B cell (primary cell): ENCODE results near the gene FBLN5. TPM values are rescaled to one million over a fixed set of nuclear protein-coding genes. Genes with fewer than 3 reads are reported as not detected.

Source experiments
- ATAC-seq: fragments of 200-7000 bp; cut with Tn5 transposase; one replicate; pipeline ENCODE4 v1.10.0; 2021; ENCODE audit warnings: low read depth, mild to moderate bottlenecking, moderate number of reproducible peaks, moderate library complexity
- CTCF ChIA-PET: fragments of 350-600 bp; sonication (Branson Sonifier 250); formaldehyde crosslinking; loops from one replicate; lab custom pipeline; 2021; ENCODE audit warnings: antibody characterized with exemption, inconsistent platforms; lab: Charles Lee
- POLR2A ChIA-PET: fragments of 350-600 bp; sonication (Branson Sonifier 250); formaldehyde crosslinking; loops from one replicate; lab custom pipeline; 2021; ENCODE audit warnings: antibody characterized with exemption; lab: Charles Lee
- DNase-seq: peaks from one replicate; pipeline ENCODE4 v3.0.0; 2013
- H2AFZ ChIP-seq: 2 replicates; pipeline ENCODE4 v1.6.1; 2012; ENCODE audit warnings: mild to moderate bottlenecking, low read depth, low read length; ENCODE audit not compliant: insufficient read depth, poor library complexity, severe bottlenecking
- H3K27ac ChIP-seq, 2 donors: 1 replicate in 1 of 2; 2 replicates in 1 of 2; pipeline ENCODE4 v1.5.1; 2012 to 2013; ENCODE audit warnings: low read length in 2 of 2, mild to moderate bottlenecking in 2 of 2, moderate library complexity in 1 of 2
- H3K27me3 ChIP-seq, 4 experiments: fragments of 200-600 bp in 1 of 4; sonication (generic) in 1 of 4; replicated peaks in 1 of 4; 1 replicate in 2 of 4; 2 replicates in 2 of 4; pipeline versions ENCODE4 v1.6.1 to v1.7.0; 2013 to 2016; ENCODE audit warnings: low read length in 3 of 4, mild to moderate bottlenecking in 2 of 4, mixed read lengths in 1 of 4, moderate library complexity in 1 of 4; ENCODE audit not compliant: insufficient read depth in 4 of 4, control insufficient read depth in 3 of 4; ENCODE audit errors: control extremely low read depth in 1 of 4
- H3K36me3 ChIP-seq, 2 experiments: replicated peaks in 1 of 2; 1 replicate in 1 of 2; 2 replicates in 1 of 2; pipeline versions ENCODE4 v1.6.1 to v1.7.1; 2013; ENCODE audit warnings: low read length in 1 of 2; ENCODE audit not compliant: insufficient read depth in 2 of 2, control insufficient read depth in 1 of 2; ENCODE audit errors: control extremely low read depth in 1 of 2, extremely low read depth in 1 of 2
- H3K4me1 ChIP-seq, 2 donors: fragments of 200-600 bp in 1 of 2; sonication (generic) in 1 of 2; 1 replicate in 1 of 2; 2 replicates in 1 of 2; pipeline versions ENCODE4 v1.5.1 to v1.6.1; 2013 to 2017; ENCODE audit warnings: low read length in 2 of 2; ENCODE audit not compliant: control insufficient read depth in 2 of 2, insufficient read depth in 2 of 2
- H3K4me2 ChIP-seq: replicated peaks from 2 replicates; pipeline ENCODE3; 2012; ENCODE audit warnings: mild to moderate bottlenecking, low read depth, low read length; ENCODE audit not compliant: poor library complexity, severe bottlenecking
- H3K4me3 ChIP-seq, 5 experiments: fragments of 200-600 bp in 1 of 5; sonication (generic) in 1 of 5; 1 replicate in 3 of 5; 2 replicates in 2 of 5; pipeline versions ENCODE4 v1.5.1 to v1.7.0; 2011 to 2016; ENCODE audit warnings: low read length in 4 of 5, mild to moderate bottlenecking in 4 of 5, low read depth in 2 of 5, control low read depth in 1 of 5, moderate library complexity in 1 of 5; ENCODE audit not compliant: insufficient read depth in 1 of 5; ENCODE audit errors: control extremely low read depth in 1 of 5, extremely low read depth in 1 of 5
- H3K79me2 ChIP-seq: fragments of 200-600 bp; sonication (generic); one replicate; pipeline ENCODE4 v1.6.0; 2016; ENCODE audit warnings: low read length; ENCODE audit not compliant: control insufficient read depth, insufficient read depth
- H3K9ac ChIP-seq: fragments of 200-600 bp; sonication (generic); 2 replicates; pipeline ENCODE4 v1.6.1; 2017; ENCODE audit warnings: mild to moderate bottlenecking, low read length, moderate library complexity
- H3K9me3 ChIP-seq, 3 donors: one replicate each; pipeline versions ENCODE4 v1.6.1 to v1.7.1; 2013; ENCODE audit warnings: low read length in 2 of 3; ENCODE audit not compliant: control insufficient read depth in 2 of 3, insufficient read depth in 1 of 3; ENCODE audit errors: control extremely low read depth in 1 of 3
- H4K20me1 ChIP-seq: 2 replicates; pipeline ENCODE4 v1.6.0; 2012; ENCODE audit warnings: mild to moderate bottlenecking, low read length; ENCODE audit not compliant: insufficient read depth, control insufficient read depth, poor library complexity, severe bottlenecking
- H3K27ac Mint-ChIP-seq: one replicate; pipeline ENCODE4 v1.8.0; 2021; ENCODE audit warnings: mixed read lengths
- H3K27me3 Mint-ChIP-seq: one replicate; pipeline ENCODE4 v1.8.0; 2021; ENCODE audit warnings: mixed read lengths
- H3K4me1 Mint-ChIP-seq: one replicate; pipeline ENCODE4 v1.8.0; 2021; ENCODE audit warnings: mixed read lengths
- H3K4me3 Mint-ChIP-seq: one replicate; pipeline ENCODE4 v1.8.0; 2021; ENCODE audit warnings: mixed read lengths
- H3K9me3 Mint-ChIP-seq: one replicate; pipeline ENCODE4 v1.8.0; 2022; ENCODE audit warnings: mixed read lengths; ENCODE audit not compliant: insufficient read depth
- CTCF ChIP-seq: fragments of 200-600 bp; IDR thresholded peaks from one replicate; pipeline ENCODE4 v1.8.0; 2022; ENCODE audit warnings: antibody characterized with exemption, mild to moderate bottlenecking
- EZH2 ChIP-seq: IDR thresholded peaks from 2 replicates; pipeline ENCODE4 v1.6.1; 2012; ENCODE audit warnings: borderline replicate concordance, low read depth, mild to moderate bottlenecking, moderate library complexity, low read length; ENCODE audit not compliant: insufficient read depth, poor library complexity, severe bottlenecking
- WGBS: methylation state at CpG from one replicate; pipeline ENCODE4 v1.1.5; 2013; ENCODE audit warnings: missing lambda C conversion rate; ENCODE audit not compliant: insufficient coverage; 5-methylcytosine and 5-hydroxymethylcytosine counted together
- intact Hi-C: fragments of 100-400 bp; cut with micrococcal nuclease; formaldehyde crosslinking; loops from one replicate; pipeline ENCODE4 v1.10.0; 2022
- polyA plus RNA-seq: library from polyadenylated mRNA; depleted of rRNA; stranded (reverse); fragments of >200 nt; gene quantifications from 2 replicates; pipeline ENCODE4 v1.2.3, GENCODE V29; 2012
- total RNA-seq, 2 donors: library from RNA; stranded (reverse); fragments of 120-200 nt in 1 of 2; gene quantifications; 1 replicate in 1 of 2; 2 replicates in 1 of 2; pipeline versions ENCODE4 v1.2.3 to v1.2.4, GENCODE V29; 2013 to 2022

The FBLN5 gene
- total and polyA plus RNA-seq, 2 donors (not counting 1 experiment from before 2014, with no cell fraction given) = 0.31 to 0.37 TPM

- H3K27ac ChIP-seq = no peak overlapping the region
- H3K4me1 ChIP-seq = no peaks in the 10 kb centered on the region
- H4K20me1 ChIP-seq = no peaks in the 10 kb centered on the region
- Mint-ChIP-seq H3K4me3 (no peak overlapping the region), H3K9me3 (no peaks in the 10 kb centered on the region), H3K27me3 (peaks cover 34% of the 10 kb centered on the region), H3K27ac (no peak overlapping the region), H3K4me1 (peaks cover under 1% of the 10 kb centered on the region)
- no peak overlapping the region for H3K9ac ChIP-seq
- ATAC-seq = no peak
- DNase-seq = no peak
- H3K9me3 ChIP-seq = peaks cover 0 to 7% (median 0%) of the 10 kb centered on the region in 3 donors
- H3K4me3 ChIP-seq = no peak overlapping the region
- H3K27me3 ChIP-seq = peaks cover 0 to 5% (median 0%) of the 10 kb centered on the region in 4 experiments
- TF ChIP-seq CTCF (no peak), EZH2 (no peak)
- 92% methylated on average over 6 of the region's 9 CpGs for WGBS
- no peak overlapping the region for H2AFZ ChIP-seq
- H3K4me2 ChIP-seq = no peak overlapping the region
- ChIA-PET POLR2A (no interaction called here), CTCF (interaction anchor here (0.9 kb wide), 1 partner anchor 776 kb away, joined by 3 read pairs; no protein-coding TSS in a partner anchor)
- H3K79me2 ChIP-seq = no peaks in the 10 kb centered on the region
- H3K36me3 ChIP-seq = no peaks in the 10 kb centered on the region
- intact Hi-C loops = no loop called here
Observed at GRCh38 chr14:91904956-91905645, 42.4 kb downstream of the FBLN5 start.

- H3K27ac Mint-ChIP-seq = no peak overlapping the region
- no peaks in the 10 kb centered on the region for H4K20me1 ChIP-seq
- H2AFZ ChIP-seq = no peak overlapping the region
- H3K27me3 ChIP-seq = peaks cover 0 to 5% (median 0%) of the 10 kb centered on the region in 4 experiments
- no peaks in the 10 kb centered on the region for H3K4me1 Mint-ChIP-seq
- TF ChIP-seq EZH2 = no peak
- no peak for TF ChIP-seq CTCF
- H3K27ac ChIP-seq = no peak overlapping the region
- no peak for DNase-seq
- H3K9me3 ChIP-seq = peaks cover 0 to 7% (median 0%) of the 10 kb centered on the region in 3 donors
- H3K9me3 Mint-ChIP-seq = no peaks in the 10 kb centered on the region
- H3K36me3 ChIP-seq = no peaks in the 10 kb centered on the region
- no peaks in the 10 kb centered on the region for H3K79me2 ChIP-seq
- no peak overlapping the region for H3K4me2 ChIP-seq
- 91% methylated on average over 5 of the region's 8 CpGs for WGBS
- no peak overlapping the region for H3K4me3 ChIP-seq
- H3K4me1 ChIP-seq = no peaks in the 10 kb centered on the region
- ChIA-PET POLR2A (no interaction called here), CTCF (no interaction called here)
- no peak overlapping the region for H3K4me3 Mint-ChIP-seq
- peaks cover 34% of the 10 kb centered on the region for H3K27me3 Mint-ChIP-seq
- intact Hi-C loops = no loop called here
- no peak overlapping the region for H3K9ac ChIP-seq
- ATAC-seq = no peak
Observed at GRCh38 chr14:91904483-91904882, 43.0 kb downstream of the FBLN5 start.
